Retina (tissue), 1 donor: Measurements from ENCODE around the gene TOR1B.

ENCODE experiments used
- DNase-seq: peaks from one replicate; pipeline ENCODE4 v3.0.0-alpha.2; 2016

Gene TOR1B

GRCh38 chr9:129849901-129850300 is 46.9 kb downstream of the TOR1B start:
- DNase-seq = no peak

- DNase-seq = no peak
These were observed 48.0 kb downstream of the TOR1B start for GRCh38 chr9:129850821-129851550.

- no peak for DNase-seq
These were observed 48.8 kb downstream of the TOR1B start for GRCh38 chr9:129851821-129852220.

- no peak for DNase-seq
These were observed 49.6 kb downstream of the TOR1B start for GRCh38 chr9:129852579-129852978.

- no peak for DNase-seq
These were observed 50.6 kb downstream of the TOR1B start for GRCh38 chr9:129853614-129854013.

GRCh38 chr9:129854588-129855110 is 51.7 kb downstream of the TOR1B start:
- no peak for DNase-seq

- DNase-seq = no peak
These were observed 54.2 kb downstream of the TOR1B start for GRCh38 chr9:129857207-129857606.

GRCh38 chr9:129858167-129858962 is 55.4 kb downstream of the TOR1B start:
- DNase-seq = no peak
